GM23338 (cell line): ENCODE data around the gene CABLES1. TPM values are rescaled to one million over a fixed set of nuclear protein-coding genes. Genes with fewer than 3 reads are reported as not detected.
A peak's percentile ranks its signal among the peaks of the same experiment; 100 is the strongest.

Source experiments
- ATAC-seq: fragments of 200-7000 bp; cut with Tn5 transposase; 3 replicates; pipeline ENCODE4 v1.9.1; 2020
- DNase-seq: peaks from one replicate; pipeline ENCODE4 v3.0.0-alpha.2; 2015; ENCODE audit warnings: low spot score
- H2AFZ ChIP-seq: fragments of 200-600 bp; sonication (generic); 2 replicates; pipeline ENCODE4 v1.8.0; 2016; ENCODE audit warnings: antibody characterized with exemption, mild to moderate bottlenecking, moderate library complexity
- H3F3A ChIP-seq: fragments of 200-600 bp; sonication (generic); replicated peaks from 2 replicates; pipeline ENCODE4 v1.8.0; 2017; ENCODE audit warnings: antibody characterized with exemption, mixed run types, low read depth
- H3K27ac ChIP-seq: fragments of 200-600 bp; sonication (generic); 2 replicates; pipeline ENCODE4 v1.6.1; 2016; ENCODE audit warnings: low read depth
- H3K27me3 ChIP-seq: fragments of 200-600 bp; sonication (generic); 2 replicates; pipeline ENCODE4 v1.8.0; 2016; ENCODE audit warnings: mild to moderate bottlenecking, mixed run types, moderate library complexity; ENCODE audit not compliant: insufficient read depth
- H3K36me3 ChIP-seq: fragments of 200-600 bp; sonication (generic); 2 replicates; pipeline ENCODE4 v1.8.0; 2016; ENCODE audit warnings: mild to moderate bottlenecking; ENCODE audit not compliant: insufficient read depth
- H3K4me1 ChIP-seq: fragments of 200-600 bp; sonication (generic); 2 replicates; pipeline ENCODE4 v1.8.0; 2016; ENCODE audit warnings: mild to moderate bottlenecking, moderate library complexity; ENCODE audit not compliant: insufficient read depth
- H3K4me2 ChIP-seq: fragments of 200-600 bp; sonication (generic); 2 replicates; pipeline ENCODE4 v1.7.1; 2017; ENCODE audit warnings: mixed run types
- H3K4me3 ChIP-seq: fragments of 200-600 bp; sonication (generic); 2 replicates; pipeline ENCODE4 v1.6.1; 2016; ENCODE audit warnings: mixed run types
- H3K79me2 ChIP-seq: fragments of 200-600 bp; sonication (generic); replicated peaks from 2 replicates; pipeline ENCODE4 v1.8.0; 2017; ENCODE audit warnings: mild to moderate bottlenecking; ENCODE audit not compliant: insufficient read depth
- H3K9me2 ChIP-seq: fragments of 200-600 bp; sonication (generic); 2 replicates; pipeline ENCODE4 v1.8.0; 2017; ENCODE audit not compliant: insufficient read depth
- H4K20me1 ChIP-seq: fragments of 200-600 bp; sonication (generic); replicated peaks from 2 replicates; pipeline ENCODE4 v1.8.0; 2017; ENCODE audit warnings: mild to moderate bottlenecking; ENCODE audit not compliant: insufficient read depth
- H3K27ac Mint-ChIP-seq: 2 replicates; pipeline ENCODE4 v1.8.0; 2020; ENCODE audit warnings: inconsistent platforms, mild to moderate bottlenecking, moderate library complexity, mixed read lengths
- H3K27me3 Mint-ChIP-seq: 3 replicates; pipeline ENCODE4 v1.8.0; 2022; ENCODE audit warnings: low read depth, mild to moderate bottlenecking, moderate library complexity, mixed read lengths, inconsistent platforms; ENCODE audit not compliant: insufficient read depth, poor library complexity
- H3K36me3 Mint-ChIP-seq: 3 replicates; pipeline ENCODE4 v1.8.0; 2021; ENCODE audit warnings: low read depth, mild to moderate bottlenecking, inconsistent platforms, moderate library complexity, mixed read lengths
- H3K4me1 Mint-ChIP-seq: 3 replicates; pipeline ENCODE4 v1.8.0; 2020; ENCODE audit warnings: mild to moderate bottlenecking, inconsistent platforms, mixed read lengths
- H3K4me3 Mint-ChIP-seq: 3 replicates; pipeline ENCODE4 v1.8.0; 2021; ENCODE audit warnings: moderate library complexity, mild to moderate bottlenecking, inconsistent platforms, mixed read lengths
- H3K9me3 Mint-ChIP-seq: 3 replicates; pipeline ENCODE4 v1.8.0; 2020; ENCODE audit warnings: moderate library complexity, mild to moderate bottlenecking, inconsistent platforms, mixed read lengths
- CTCF ChIP-seq, 2 experiments: fragments of 200-600 bp in 1 of 2; sonication (generic) in 1 of 2; conservative IDR thresholded peaks; 2 replicates each; pipeline versions ENCODE4 v1.5.1 to v1.6.1; 2016 to 2017; ENCODE audit warnings: antibody characterized with exemption in 2 of 2, low read depth in 2 of 2, mild to moderate bottlenecking in 2 of 2, moderate library complexity in 1 of 2
- EZH2 ChIP-seq: fragments of 200-600 bp; sonication (generic); IDR thresholded peaks from one replicate; pipeline ENCODE4 v1.8.0; 2017; ENCODE audit warnings: antibody characterized with exemption, mild to moderate bottlenecking, low read depth; ENCODE audit not compliant: unreplicated experiment
- POLR2AphosphoS5 ChIP-seq: IDR thresholded peaks from 2 replicates; pipeline ENCODE4 v1.6.1; 2016; ENCODE audit warnings: antibody characterized with exemption, low read depth
- ZNF462 ChIP-seq: fragments of 250-450 bp; sonication (Bioruptor Pico); IDR thresholded peaks from 2 replicates; pipeline ENCODE4 v1.5.0; 2020; ENCODE audit warnings: mild to moderate bottlenecking, moderate library complexity
- polyA plus RNA-seq: library from polyadenylated mRNA; unstranded; fragments of >200 nt; fragmentation: Nextera tagmentation; extraction: Ambion mirVana; gene quantifications from 2 replicates; pipeline ENCODE4 v1.2.1, GENCODE V29; 2016
- total RNA-seq: library from RNA; depleted of rRNA; stranded (reverse); fragments of >200 nt; shearing (Covaris generic); gene quantifications from 2 replicates; pipeline ENCODE4 v1.2.3, GENCODE V29; 2014

Gene CABLES1
- total and polyA plus RNA-seq, 2 experiments from 2014 or later: 2.6 to 12.4 TPM

- Histone ChIP-seq H3K9me2 (peaks cover 2% of the 10 kb centered on the region; the same call in 1 of the 2 replicates), H3K27ac (no peak overlapping the region), H3K79me2 (no peaks in the 10 kb centered on the region), H3F3A (no peaks in the 10 kb centered on the region), H3K4me3 (no peak overlapping the region), H3K4me2 (no peak overlapping the region), H2AFZ (0 out of 2 replicates have a peak overlapping the region, but pooled peaks have one; percentile 1), H3K36me3 (no peaks in the 10 kb centered on the region), H4K20me1 (no peaks in the 10 kb centered on the region), H3K4me1 (no peaks in the 10 kb centered on the region), H3K27me3 (no peaks in the 10 kb centered on the region)
- Mint-ChIP-seq H3K4me1 (peaks cover 12% of the 10 kb centered on the region), H3K4me3 (no peak overlapping the region), H3K27me3 (peaks cover 8% of the 10 kb centered on the region), H3K27ac (no peak overlapping the region), H3K9me3 (no peaks in the 10 kb centered on the region; the same call in 2 of the 3 replicates), H3K36me3 (no peaks in the 10 kb centered on the region)
- no peak; the same call in 2 of the 3 replicates for ATAC-seq
- TF ChIP-seq CTCF (conservative IDR thresholded peaks at IDR 0.05; ENCODE audit: low read depth in 2 of 2) (no peak), ZNF462 (CRISPR knock-in tag) (no peak)
- DNase-seq: no peak
These were observed 27.6 kb upstream of the CABLES1 start for GRCh38 chr18:23107718-23108117.

- Histone ChIP-seq H3K4me1 (no peaks in the 10 kb centered on the region), H3K79me2 (no peaks in the 10 kb centered on the region), H3K4me3 (no peak overlapping the region), H3K4me2 (no peak overlapping the region), H3K27me3 (no peaks in the 10 kb centered on the region), H3F3A (no peaks in the 10 kb centered on the region), H3K27ac (no peak overlapping the region), H3K36me3 (no peaks in the 10 kb centered on the region), H4K20me1 (no peaks in the 10 kb centered on the region), H2AFZ (no peak overlapping the region), H3K9me2 (peaks cover 2% of the 10 kb centered on the region; the same call in 1 of the 2 replicates)
- no peak for DNase-seq
- Mint-ChIP-seq H3K27ac (no peak overlapping the region), H3K4me3 (no peak overlapping the region), H3K4me1 (peaks cover 12% of the 10 kb centered on the region), H3K36me3 (no peaks in the 10 kb centered on the region), H3K27me3 (peaks cover 8% of the 10 kb centered on the region), H3K9me3 (no peaks in the 10 kb centered on the region; the same call in 2 of the 3 replicates)
- no peak for ATAC-seq
- TF ChIP-seq POLR2AphosphoS5 (no peak), ZNF462 (CRISPR knock-in tag) (no peak), EZH2 (no peak)
These were observed 26.8 kb upstream of the CABLES1 start for GRCh38 chr18:23108496-23108895.
